A673 (cell line): ENCODE measurements around the gene TMEM218. TPM values are rescaled to one million over a fixed set of nuclear protein-coding genes. Genes with fewer than 3 reads are reported as not detected.

ENCODE experiments used
- BruUV-seq: library from RNA; stranded (reverse); fragments of 400-500 nt; replicated peaks from 2 replicates; lab custom pipeline; 2021; lab: Mats Ljungman, UMichigan
- CTCF ChIA-PET: fragments of 300-600 bp; sonication (Branson Sonifier 250); formaldehyde crosslinking; loops from one replicate; lab custom pipeline; 2022; ENCODE audit warnings: antibody characterized with exemption; lab: Charles Lee
- POLR2A ChIA-PET: fragments of 300-600 bp; sonication (Branson Sonifier 250); formaldehyde crosslinking; loops from one replicate; lab custom pipeline; 2022; ENCODE audit warnings: antibody characterized with exemption; ENCODE audit not compliant: low non-redundant PET; lab: Charles Lee
- DNase-seq: peaks from one replicate; pipeline ENCODE4 v3.0.0-alpha.2; 2015; ENCODE audit warnings: low spot score
- H3K27ac ChIP-seq: fragments of 200-600 bp; sonication (generic); 2 replicates; pipeline ENCODE4 v1.5.1; 2016; ENCODE audit warnings: mixed run types, low read depth, mild to moderate bottlenecking, mixed read lengths, antibody characterized with exemption, low read length; ENCODE audit not compliant: poor library complexity, severe bottlenecking
- H3K27me3 ChIP-seq: fragments of 200-600 bp; sonication (generic); replicated peaks from 2 replicates; pipeline ENCODE4 v1.6.1; 2017; ENCODE audit warnings: mixed run types, low read depth, mild to moderate bottlenecking, mixed read lengths, antibody characterized with exemption, low read length; ENCODE audit not compliant: insufficient read depth, poor library complexity
- H3K36me3 ChIP-seq: fragments of 200-600 bp; sonication (generic); 2 replicates; pipeline ENCODE4 v1.6.1; 2016; ENCODE audit warnings: mixed run types, mild to moderate bottlenecking, mixed read lengths, antibody characterized with exemption, low read length; ENCODE audit not compliant: insufficient read depth, poor library complexity, severe bottlenecking
- H3K4me1 ChIP-seq: fragments of 200-600 bp; sonication (generic); 2 replicates; pipeline ENCODE4 v1.6.1; 2017; ENCODE audit warnings: mixed run types, mild to moderate bottlenecking, mixed read lengths, antibody characterized with exemption, low read length; ENCODE audit not compliant: insufficient read depth, poor library complexity, severe bottlenecking
- H3K4me3 ChIP-seq: fragments of 200-600 bp; sonication (generic); 2 replicates; pipeline ENCODE4 v1.5.1; 2016; ENCODE audit warnings: low read depth, mixed run types, mild to moderate bottlenecking, mixed read lengths, low read length; ENCODE audit not compliant: poor library complexity, severe bottlenecking
- H3K9me3 ChIP-seq: fragments of 200-600 bp; sonication (generic); 2 replicates; pipeline ENCODE4 v1.6.1; 2016; ENCODE audit warnings: mixed run types, low read depth, mild to moderate bottlenecking, mixed read lengths, antibody characterized with exemption, low read length; ENCODE audit not compliant: poor library complexity, severe bottlenecking
- EZH2 ChIP-seq: fragments of 200-600 bp; sonication (generic); IDR thresholded peaks from 2 replicates; pipeline ENCODE4 v1.6.1; 2017; ENCODE audit warnings: borderline replicate concordance, low read depth, mild to moderate bottlenecking, mixed read lengths, antibody characterized with exemption, low read length; ENCODE audit not compliant: poor library complexity, severe bottlenecking
- intact Hi-C: fragments of 100-400 bp; cut with micrococcal nuclease; formaldehyde crosslinking; loops from one replicate; pipeline ENCODE4 v1.10.0; 2022; ENCODE audit not compliant: unreplicated experiment
- total RNA-seq: library from RNA; stranded (reverse); gene quantifications from 2 replicates; pipeline ENCODE4 v1.2.3, GENCODE V29; 2021
- TF ChIP-seq, protein P1 (sequence below): fragments of 300-800, 200-600 bp; sonication (generic); conservative IDR thresholded peaks from 2 replicates; pipeline ENCODE4 v1.5.1; 2017; ENCODE audit warnings: low read depth, mild to moderate bottlenecking, antibody characterized with exemption, low read length, moderate library complexity, mixed read lengths

Gene TMEM218
- total RNA-seq, 1 experiment from 2014 or later, result 28.8 TPM

DNA sequence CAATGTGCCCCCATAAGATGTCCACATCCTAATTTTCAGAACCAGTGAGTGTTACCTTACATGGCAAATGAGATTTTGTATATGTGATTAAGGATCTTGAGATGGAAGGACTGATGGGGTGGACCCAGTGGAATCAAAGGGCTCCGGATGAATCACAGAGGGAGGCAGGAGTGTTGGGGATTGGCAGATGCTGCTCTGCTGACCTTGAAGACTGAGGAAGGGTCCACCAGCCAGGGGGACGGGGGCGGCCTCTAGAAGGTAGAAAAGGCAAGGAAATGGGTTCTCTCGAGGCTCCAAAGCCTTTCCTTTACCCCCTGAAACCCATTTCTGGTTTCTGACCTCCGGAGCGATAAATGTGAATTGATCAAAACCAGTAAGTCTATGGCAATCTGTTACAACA lies 18.8 kb downstream of the TMEM218 start:
- DNase-seq, result no peak
- H3K9me3 ChIP-seq, result no peaks in the 10 kb centered on the region
- CTCF ChIA-PET, result interaction anchor here (2.9 kb wide), 1 partner anchor 50 kb away, joined by 34 read pairs; no protein-coding TSS in a partner anchor
- TF ChIP-seq, protein P1, sequence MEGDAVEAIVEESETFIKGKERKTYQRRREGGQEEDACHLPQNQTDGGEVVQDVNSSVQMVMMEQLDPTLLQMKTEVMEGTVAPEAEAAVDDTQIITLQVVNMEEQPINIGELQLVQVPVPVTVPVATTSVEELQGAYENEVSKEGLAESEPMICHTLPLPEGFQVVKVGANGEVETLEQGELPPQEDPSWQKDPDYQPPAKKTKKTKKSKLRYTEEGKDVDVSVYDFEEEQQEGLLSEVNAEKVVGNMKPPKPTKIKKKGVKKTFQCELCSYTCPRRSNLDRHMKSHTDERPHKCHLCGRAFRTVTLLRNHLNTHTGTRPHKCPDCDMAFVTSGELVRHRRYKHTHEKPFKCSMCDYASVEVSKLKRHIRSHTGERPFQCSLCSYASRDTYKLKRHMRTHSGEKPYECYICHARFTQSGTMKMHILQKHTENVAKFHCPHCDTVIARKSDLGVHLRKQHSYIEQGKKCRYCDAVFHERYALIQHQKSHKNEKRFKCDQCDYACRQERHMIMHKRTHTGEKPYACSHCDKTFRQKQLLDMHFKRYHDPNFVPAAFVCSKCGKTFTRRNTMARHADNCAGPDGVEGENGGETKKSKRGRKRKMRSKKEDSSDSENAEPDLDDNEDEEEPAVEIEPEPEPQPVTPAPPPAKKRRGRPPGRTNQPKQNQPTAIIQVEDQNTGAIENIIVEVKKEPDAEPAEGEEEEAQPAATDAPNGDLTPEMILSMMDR, result no peak
- no peak for TF ChIP-seq EZH2
- POLR2A ChIA-PET, result no interaction called here
- H3K27ac ChIP-seq, result no peak overlapping the region
- intact Hi-C loops, result loop anchor here (5.0 kb wide), 1 partner anchor 780 kb away; no protein-coding TSS in a partner anchor
- no peaks in the 10 kb centered on the region for H3K4me1 ChIP-seq
- H3K36me3 ChIP-seq, result peaks cover 5% of the 10 kb centered on the region
- no peaks in the 10 kb centered on the region for H3K27me3 ChIP-seq
- no TSS peak for BruUV-seq
- H3K4me3 ChIP-seq, result no peak overlapping the region

DNA sequence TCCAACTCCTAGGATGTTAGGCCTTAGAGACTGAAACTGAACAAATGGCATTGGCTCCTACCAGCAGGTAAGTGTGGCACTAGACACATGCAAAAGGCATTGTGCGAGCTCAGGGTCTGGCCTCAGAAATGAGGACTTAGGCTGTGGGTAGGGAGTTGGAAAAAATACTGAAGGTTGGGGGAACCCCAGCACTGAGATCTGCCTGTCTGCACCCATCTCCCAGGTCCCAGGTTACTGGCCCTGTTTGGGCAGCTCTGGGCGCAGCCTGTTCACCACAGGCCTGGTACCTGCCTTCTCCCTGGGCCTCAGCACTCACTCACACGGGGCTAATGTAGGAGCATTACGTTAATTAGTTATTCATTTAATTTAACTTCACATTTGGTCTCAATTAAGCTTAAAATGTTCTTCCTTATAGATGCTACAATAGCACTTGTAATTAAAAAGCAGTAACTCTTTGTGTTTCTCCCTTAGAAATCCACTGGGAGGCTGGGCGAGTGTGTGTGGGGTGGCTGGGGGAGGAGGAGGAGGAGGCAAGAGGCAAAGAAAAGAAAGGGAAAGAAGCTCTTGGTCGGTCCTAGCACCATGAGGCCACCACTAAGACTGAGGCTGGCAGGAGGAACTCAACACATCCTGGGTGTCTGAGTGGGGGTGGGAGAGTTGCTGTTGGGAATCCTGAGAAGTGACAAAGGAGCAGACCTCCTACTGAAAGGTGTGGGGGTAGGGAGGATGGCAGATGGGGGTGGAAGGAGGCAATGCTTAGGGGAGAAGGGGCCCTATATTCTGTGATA lies 19.4 kb downstream of the TMEM218 start:
- Histone ChIP-seq H3K4me3 (no peak overlapping the region), H3K9me3 (no peaks in the 10 kb centered on the region), H3K36me3 (peaks cover 5% of the 10 kb centered on the region), H3K4me1 (no peaks in the 10 kb centered on the region), H3K27me3 (no peaks in the 10 kb centered on the region), H3K27ac (no peak overlapping the region)
- no TSS peak for BruUV-seq
- intact Hi-C loops, result loop anchor here (1.0 to 5.0 kb wide), 4 partner anchors 49 to 780 kb away; no protein-coding TSS in a partner anchor
- no peak for DNase-seq
- CTCF ChIA-PET, result interaction anchor here (1.2 to 2.9 kb wide), 5 partner anchors 32 to 341 kb away, joined by 5 to 34 read pairs (median 15); no protein-coding TSS in a partner anchor
- POLR2A ChIA-PET, result interaction anchor here (0.6 kb wide), 1 partner anchor 425 kb away, joined by 3 read pairs; no protein-coding TSS in a partner anchor
- TF ChIP-seq, protein P1, result no peak
- TF ChIP-seq EZH2, result no peak

DNA sequence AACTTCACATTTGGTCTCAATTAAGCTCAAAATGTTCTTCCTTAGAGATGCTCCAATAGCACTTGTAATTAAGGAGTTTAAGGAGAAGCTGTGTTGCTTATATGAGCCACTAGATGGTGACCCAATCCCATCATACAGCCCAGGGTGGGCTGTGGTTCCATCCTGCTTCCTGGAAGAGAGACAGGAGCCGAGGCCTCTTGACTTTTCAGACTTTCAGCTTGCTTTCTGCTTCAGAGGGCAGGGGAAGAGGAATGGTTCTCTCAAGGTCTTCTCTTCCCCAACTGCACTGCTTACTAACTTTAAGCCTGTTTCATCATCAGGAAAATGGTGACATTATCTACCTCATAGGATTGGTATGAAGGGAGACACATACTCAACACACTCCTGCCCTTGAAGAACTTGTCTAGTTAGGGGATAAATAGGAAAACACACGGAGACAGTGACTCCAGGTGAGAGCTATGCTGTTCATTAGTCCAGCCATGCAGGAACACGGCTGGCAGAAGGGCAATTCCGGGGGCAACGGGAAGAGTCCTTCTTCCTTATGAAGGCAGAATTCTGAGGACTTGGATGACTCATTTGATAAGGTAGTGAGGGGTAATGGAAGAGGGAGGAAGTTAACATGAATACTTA lies 20.1 kb downstream of the TMEM218 start:
- Histone ChIP-seq H3K36me3 (peaks cover 5% of the 10 kb centered on the region), H3K27me3 (no peaks in the 10 kb centered on the region), H3K4me3 (no peak overlapping the region), H3K9me3 (no peaks in the 10 kb centered on the region), H3K4me1 (no peaks in the 10 kb centered on the region), H3K27ac (no peak overlapping the region)
- no peak for TF ChIP-seq EZH2
- TF ChIP-seq, protein P1, result peak; percentile 81
- BruUV-seq, result no TSS peak
- POLR2A ChIA-PET, result interaction anchor here (0.6 kb wide), 1 partner anchor 426 kb away, joined by 3 read pairs; no protein-coding TSS in a partner anchor
- DNase-seq, result peak; percentile 78
- CTCF ChIA-PET, result interaction anchor here (0.7 to 2.9 kb wide), 8 partner anchors 33 to 342 kb away, joined by 3 to 34 read pairs (median 6); no protein-coding TSS in a partner anchor
- intact Hi-C loops, result loop anchor here (1.0 to 5.0 kb wide), 4 partner anchors 50 to 781 kb away; no protein-coding TSS in a partner anchor
